Lung (tissue), 12 donors: Measurements from ENCODE around the gene RCSD1. TPM values are rescaled to one million over a fixed set of nuclear protein-coding genes. Genes with fewer than 3 reads are reported as not detected.

ENCODE experiments used
- ATAC-seq: fragments of 200-7000 bp; cut with Tn5 transposase; one replicate; pipeline ENCODE4 v1.9.1; 2020; ENCODE audit warnings: moderate number of reproducible peaks; ENCODE audit not compliant: insufficient read depth, low FRiP score
- DNase-seq, 3 donors: peaks; one replicate each; pipeline ENCODE4 v3.0.0-alpha.2; 2013 to 2017
- H3K27ac ChIP-seq, 2 donors: one replicate each; pipeline ENCODE4 v1.5.1; 2013; ENCODE audit warnings: mild to moderate bottlenecking in 2 of 2, moderate library complexity in 2 of 2, control low read depth in 1 of 2, inconsistent platforms in 1 of 2, low read depth in 1 of 2, low read length in 1 of 2
- H3K27me3 ChIP-seq, 3 donors: one replicate each; pipeline ENCODE4 v1.5.1; 2013; ENCODE audit warnings: low read length in 2 of 3; ENCODE audit not compliant: control insufficient read depth in 3 of 3, insufficient read depth in 3 of 3
- H3K36me3 ChIP-seq, 4 donors: one replicate each; pipeline ENCODE4 v1.5.1; 2013; ENCODE audit warnings: low read length in 4 of 4, mild to moderate bottlenecking in 1 of 4, moderate library complexity in 1 of 4; ENCODE audit not compliant: control insufficient read depth in 4 of 4, insufficient read depth in 4 of 4
- H3K4me1 ChIP-seq, 5 donors: one replicate each; pipeline ENCODE4 v1.5.1; 2013; ENCODE audit warnings: low read length in 5 of 5, mild to moderate bottlenecking in 2 of 5, moderate library complexity in 1 of 5; ENCODE audit not compliant: control insufficient read depth in 5 of 5, insufficient read depth in 5 of 5
- H3K4me3 ChIP-seq: one replicate; pipeline ENCODE4 v1.5.1; 2013; ENCODE audit warnings: mild to moderate bottlenecking, control low read depth, moderate library complexity
- H3K9ac ChIP-seq, 2 donors: one replicate each; pipeline ENCODE4 v1.5.1; 2013; ENCODE audit warnings: low read length in 2 of 2, control low read depth in 1 of 2; ENCODE audit not compliant: insufficient read depth in 1 of 2
- H3K9me3 ChIP-seq, 4 donors: one replicate each; pipeline ENCODE4 v1.5.1; 2013; ENCODE audit warnings: low read length in 3 of 4, mild to moderate bottlenecking in 1 of 4, moderate library complexity in 1 of 4; ENCODE audit not compliant: control insufficient read depth in 4 of 4, insufficient read depth in 3 of 4
- CTCF ChIP-seq: IDR thresholded peaks from 2 replicates; pipeline ENCODE4 v1.5.1; 2012; ENCODE audit warnings: mild to moderate bottlenecking; ENCODE audit errors: control extremely low read depth, extremely low read depth
- WGBS, 2 donors: extraction: QIAGEN DNeasy Blood & Tissue Kit; methylation state at CpG; one replicate each; pipeline ENCODE4 v1.1.7; 2013; 5-methylcytosine and 5-hydroxymethylcytosine counted together
- polyA plus RNA-seq, 2 donors: library from polyadenylated mRNA; stranded (reverse); fragments of 200-250 nt; gene quantifications; one replicate each; pipeline ENCODE4 v1.2.1, GENCODE V29; 2013
- total RNA-seq, 2 donors: library from RNA; depleted of rRNA in 1 of 2; stranded (reverse); fragments of >200 nt in 1 of 2; gene quantifications; one replicate each; pipeline ENCODE4 v1.2.1, GENCODE V29; 2014 to 2021
- donor health status: control.
- donor health status: control.
- donor health status: Bipolar disorder and iron deficiency.
- donor health status: healthy.
- donor health status: DM: yes; HTN: yes; CAD: no.

The RCSD1 gene
- total and polyA plus RNA-seq, 4 donors = 7.6 to 29.4 (median 23.8) TPM

GRCh38 chr1:167693425-167694045, 63.5 kb downstream of the RCSD1 start:
- DNase-seq = no peak
- peaks cover 0 to 10% (median 3%) of the 10 kb centered on the region in 5 donors for H3K4me1 ChIP-seq
- no peak overlapping the region for H3K27ac ChIP-seq
- no peak overlapping the region for H3K4me3 ChIP-seq
- H3K27me3 ChIP-seq = no peaks in the 10 kb centered on the region
- no peak overlapping the region for H3K9ac ChIP-seq
- H3K36me3 ChIP-seq = peaks cover 0 to 44% (median 0%) of the 10 kb centered on the region in 4 donors
- no peak for ATAC-seq
- WGBS, 2 donors = 87 to 90% methylated on average over 7 of the region's 7 CpGs
- no peak for TF ChIP-seq CTCF
- no peaks in the 10 kb centered on the region for H3K9me3 ChIP-seq

- H3K36me3 ChIP-seq = peaks cover 0 to 48% (median 0%) of the 10 kb centered on the region in 4 donors
- ATAC-seq = no peak
- no peaks in the 10 kb centered on the region for H3K9me3 ChIP-seq
- peaks cover 0 to 10% (median 3%) of the 10 kb centered on the region in 5 donors for H3K4me1 ChIP-seq
- no peak for DNase-seq
- no peak overlapping the region for H3K27ac ChIP-seq
- H3K9ac ChIP-seq = no peak overlapping the region
- H3K4me3 ChIP-seq = no peak overlapping the region
- WGBS, 2 donors = 83 to 93% methylated on average over 2 of the region's 2 CpGs
- no peaks in the 10 kb centered on the region for H3K27me3 ChIP-seq
- TF ChIP-seq CTCF = no peak
Observed at GRCh38 chr1:167694691-167695090, 64.7 kb downstream of the RCSD1 start.

- no peak for DNase-seq
- TF ChIP-seq CTCF = no peak
- H3K36me3 ChIP-seq = peaks cover 0 to 49% (median 0%) of the 10 kb centered on the region in 4 donors
- no peak overlapping the region for H3K4me3 ChIP-seq
- H3K9me3 ChIP-seq = no peaks in the 10 kb centered on the region
- ATAC-seq = no peak
- no peak overlapping the region for H3K9ac ChIP-seq
- WGBS, 2 donors = 91 to 93% methylated on average over 2 of the region's 2 CpGs
- H3K27me3 ChIP-seq = no peaks in the 10 kb centered on the region
- H3K27ac ChIP-seq = no peak overlapping the region
- peaks cover 0 to 10% (median 3%) of the 10 kb centered on the region in 5 donors for H3K4me1 ChIP-seq
Observed at GRCh38 chr1:167695147-167695546, 65.1 kb downstream of the RCSD1 start.
